ENCODE data around the gene G0S2. TPM values are rescaled to one million over a fixed set of nuclear protein-coding genes. Genes with fewer than 3 reads are reported as not detected.

Gene G0S2
- total and polyA plus RNA-seq, 2 of the 4 experiments (the other 2 are of a cell fraction): 0.36 to 0.53 TPM

GRCh38 chr1:209667103-209667502, 8.1 kb upstream of the G0S2 start:
- intact Hi-C loops (cut with micrococcal nuclease): no loop called here
- no peak overlapping the region for H3K23ac ChIP-seq (ENCODE audit: low read depth, low read length)
- CTCF ChIA-PET: no interaction called here

More at GRCh38 chr1:209667103-209667502, 8.1 kb upstream of the G0S2 start:
- Histone ChIP-seq H2AK5ac (ENCODE audit: low read depth, low read length) (no peak overlapping the region), H4K5ac (ENCODE audit: low read depth, low read length) (no peak overlapping the region), H3K79me1 (ENCODE audit: low read depth in 1 of 2, low read length in 2 of 2) (no peaks in the 10 kb centered on the region), H2AK9ac (replicated peaks; ENCODE audit: low read depth, low read length, poor library complexity) (no peak overlapping the region), H2AFZ (replicated peaks; ENCODE audit: low read length, poor library complexity) (no peak overlapping the region), H3K56ac (ENCODE audit: extremely low read depth, insufficient read depth, low read length) (no peak overlapping the region), H3K18ac (ENCODE audit: low read depth, low read length) (no peak overlapping the region), H3K4me2 (ENCODE audit: low read depth, low read length) (no peak overlapping the region), H3K27ac (ENCODE audit: insufficient read depth, low read length) (no peak overlapping the region), H2BK15ac (ENCODE audit: low read depth, low read length) (no peak overlapping the region), H3K4me3 (ENCODE audit: insufficient read depth, low read depth, low read length) (no peak overlapping the region), H2BK5ac (ENCODE audit: low read depth, low read length, poor library complexity, severe bottlenecking) (no peak overlapping the region), H3K27me3 (ENCODE audit: control insufficient read depth, insufficient read depth, low read length) (peaks cover 6% of the 10 kb centered on the region), H4K8ac (ENCODE audit: low read depth in 2 of 2, low read length in 2 of 2) (no peak overlapping the region), H4K20me1 (ENCODE audit: insufficient read depth, low read length) (no peaks in the 10 kb centered on the region), H2BK20ac (ENCODE audit: low read depth, low read length) (no peak overlapping the region), H3K9me3 (ENCODE audit: control insufficient read depth, insufficient read depth, low read length) (0 out of 2 replicates have a peak, but pooled peaks cover 3% of the 10 kb centered on the region), H3K9ac (ENCODE audit: low read depth, low read length) (no peak overlapping the region), H3K9me1 (ENCODE audit: insufficient read depth, low read length) (no peaks in the 10 kb centered on the region), H3K14ac (replicated peaks; ENCODE audit: low read depth, low read length) (no peak overlapping the region), H3K4ac (ENCODE audit: low read depth, low read length) (no peak overlapping the region), H3K4me1 (ENCODE audit: control insufficient read depth, insufficient read depth, low read length) (no peaks in the 10 kb centered on the region), H2BK120ac (ENCODE audit: low read depth, low read length) (no peak overlapping the region), H4K91ac (ENCODE audit: insufficient read depth, low read depth, low read length) (no peak overlapping the region), H3K36me3 (ENCODE audit: control insufficient read depth, insufficient read depth, low read length) (no peaks in the 10 kb centered on the region)
- TF ChIP-seq USF2 (IDR thresholded peaks at IDR 0.05; ENCODE audit: low read depth, low read length) (no peak), MAFK (IDR thresholded peaks at IDR 0.05; ENCODE audit: low read depth, low read length) (no peak), NFE2L2 (IDR thresholded peaks at IDR 0.05; ENCODE audit: low read depth, low read length) (no peak), ELK1 (IDR thresholded peaks at IDR 0.05; ENCODE audit: borderline replicate concordance, low read depth, low read length) (no peak), RCOR1 (IDR thresholded peaks at IDR 0.05; ENCODE audit: insufficient replicate concordance, low read length) (no peak), CTCF (conservative IDR thresholded peaks at IDR 0.05; ENCODE audit: low read depth, low read length) (no peak), RFX5 (IDR thresholded peaks at IDR 0.05; ENCODE audit: low read depth, low read length) (no peak), CEBPB (IDR thresholded peaks at IDR 0.05; ENCODE audit: low read depth, low read length) (no peak), MAZ (IDR thresholded peaks at IDR 0.05; ENCODE audit: borderline replicate concordance, low read depth, low read length) (no peak), SMC3 (IDR thresholded peaks at IDR 0.05; ENCODE audit: low read depth, low read length) (no peak), MXI1 (IDR thresholded peaks at IDR 0.05; ENCODE audit: borderline replicate concordance, low read depth, low read length) (no peak), RAD21 (IDR thresholded peaks at IDR 0.05; ENCODE audit: low read length) (no peak), FOS (IDR thresholded peaks at IDR 0.05; ENCODE audit: low read depth, low read length) (no peak), POLR2A (IDR thresholded peaks at IDR 0.05; ENCODE audit: low read depth, low read length) (no peak), BHLHE40 (IDR thresholded peaks at IDR 0.05; ENCODE audit: low read depth, low read length) (no peak)
- DNase-seq (no peak), ATAC-seq (ENCODE audit: low read depth) (no peak)
- dilution Hi-C loops (cut with HindIII; ENCODE audit: low sequenced_read_pairs, unreplicated experiment): no loop called here
- WGBS, 2 experiments (ENCODE audit: extremely low coverage in 2 of 2, insufficient read length in 1 of 2): no CpG with 5 or more reads among the region's 1 CpG
- no TSS peak for BruUV-seq (replicated peaks)
- POLR2A ChIA-PET (ENCODE audit: unreplicated experiment): no interaction called here
- in situ Hi-C loops (cut with MboI; ENCODE audit: low sequenced_read_pairs): no loop called here
